ENCODE measurements around the gene HES7.

The HES7 gene

DNA sequence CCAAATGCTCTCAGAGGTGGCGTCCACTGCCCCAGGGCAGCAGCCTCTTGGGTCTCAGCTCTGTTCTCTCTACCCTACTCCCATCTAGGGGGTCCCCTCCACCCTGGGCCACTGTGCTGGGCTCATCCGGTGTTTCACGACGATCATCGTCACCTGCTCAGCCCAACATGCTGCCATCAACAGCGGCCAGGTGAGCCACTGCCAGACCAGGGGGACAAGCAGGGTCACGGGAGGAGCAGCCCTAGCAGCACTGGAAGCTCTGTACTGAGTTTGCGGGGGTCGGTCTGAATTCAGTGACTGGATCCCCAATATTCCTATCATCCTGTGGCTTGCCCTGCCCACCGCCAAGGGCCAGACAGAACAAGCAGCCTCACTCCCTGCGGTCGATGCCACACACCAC, 52.4 kb downstream of the HES7 start:
- no peak for DNase-seq

All from activated CD4-positive, alpha-beta T cell treated with anti-CD3 and anti-CD28 coated beads for 4 hours (primary cell).